ENCODE measurements around the gene CEP57L1.
"Not testable (repeated sequence)": the region's sequence is repeated elsewhere in the genome, so short reads cannot be mapped to it uniquely, and the experiment has no call there.

- not testable (repeated sequence) for TF ChIP-seq CTCF (IDR thresholded peaks at IDR 0.05); EZH2 (IDR thresholded peaks at IDR 0.05; ENCODE audit: borderline replicate concordance, insufficient read depth, low read depth, low read length, poor library complexity, severe bottlenecking)
Measured at GRCh38 chr6:109142067-109142466, 46.8 kb downstream of the CEP57L1 start.

All from B cell (primary cell).